BE2C (cell line): ENCODE measurements around the gene KCTD19.
"Not testable (repeated sequence)": the region's sequence is repeated elsewhere in the genome, so short reads cannot be mapped to it uniquely, and the experiment has no call there.

ENCODE experiments used
- DNase-seq: peaks from one replicate; pipeline ENCODE4 v3.0.0-alpha.2; 2020
- H3K27me3 ChIP-seq: fragments of 250-450 bp; sonication (Bioruptor Pico); 2 replicates; pipeline ENCODE4 v1.5.1; 2020; ENCODE audit warnings: mild to moderate bottlenecking
- H3K36me3 ChIP-seq: fragments of 250-450 bp; sonication (Bioruptor Pico); 2 replicates; pipeline ENCODE4 v1.5.1; 2020; ENCODE audit warnings: mild to moderate bottlenecking
- H3K4me1 ChIP-seq: fragments of 250-450 bp; sonication (Bioruptor Pico); 2 replicates; pipeline ENCODE4 v1.5.1; 2020
- H3K4me3 ChIP-seq: 2 replicates; pipeline ENCODE4 v1.5.1; 2011; ENCODE audit warnings: low read depth, low read length
- H3K9me3 ChIP-seq: fragments of 250-450 bp; sonication (Bioruptor Pico); 2 replicates; pipeline ENCODE4 v1.5.1; 2020
- CTCF ChIP-seq: IDR thresholded peaks from 2 replicates; pipeline ENCODE4 v1.5.1; 2012; ENCODE audit warnings: mild to moderate bottlenecking, low read depth, low read length

The KCTD19 gene

GRCh38 chr16:67357561-67357960, 31.0 kb upstream of the KCTD19 start:
- Histone ChIP-seq H3K4me1 (no peaks in the 10 kb centered on the region), H3K27me3 (no peaks in the 10 kb centered on the region), H3K4me3 (no peak overlapping the region), H3K9me3 (no peaks in the 10 kb centered on the region), H3K36me3 (no peaks in the 10 kb centered on the region)
- TF ChIP-seq CTCF: no peak
- no peak for DNase-seq

GRCh38 chr16:67356396-67356795, 29.9 kb upstream of the KCTD19 start:
- Histone ChIP-seq H3K36me3 (no peaks in the 10 kb centered on the region), H3K9me3 (no peaks in the 10 kb centered on the region), H3K4me1 (no peaks in the 10 kb centered on the region), H3K4me3 (no peak overlapping the region), H3K27me3 (no peaks in the 10 kb centered on the region)
- no peak for DNase-seq
- no peak for TF ChIP-seq CTCF

GRCh38 chr16:67352463-67352862, 25.9 kb upstream of the KCTD19 start:
- not testable (repeated sequence) for H3K4me1 ChIP-seq, H3K27me3 ChIP-seq, H3K9me3 ChIP-seq, H3K36me3 ChIP-seq, H3K4me3 ChIP-seq, DNase-seq

- no peaks in the 10 kb centered on the region for H3K4me1 ChIP-seq
- no peaks in the 10 kb centered on the region for H3K27me3 ChIP-seq
- H3K9me3 ChIP-seq: no peaks in the 10 kb centered on the region
- H3K36me3 ChIP-seq: no peaks in the 10 kb centered on the region
- H3K4me3 ChIP-seq: no peak overlapping the region
- TF ChIP-seq CTCF: no peak
- no peak for DNase-seq
These were observed 23.8 kb upstream of the KCTD19 start for GRCh38 chr16:67350324-67350723.

- H3K36me3 ChIP-seq: no peaks in the 10 kb centered on the region
- H3K27me3 ChIP-seq: no peaks in the 10 kb centered on the region
- no peaks in the 10 kb centered on the region for H3K4me1 ChIP-seq
- TF ChIP-seq CTCF: peak; percentile 56
- H3K9me3 ChIP-seq: no peaks in the 10 kb centered on the region
- no peak for DNase-seq
- no peak overlapping the region for H3K4me3 ChIP-seq
These were observed 22.6 kb upstream of the KCTD19 start for GRCh38 chr16:67349172-67349571.

- no peak overlapping the region for H3K4me3 ChIP-seq
- no peaks in the 10 kb centered on the region for H3K4me1 ChIP-seq
- DNase-seq: no peak
- no peak for TF ChIP-seq CTCF
- H3K27me3 ChIP-seq: no peaks in the 10 kb centered on the region
- H3K9me3 ChIP-seq: no peaks in the 10 kb centered on the region
- H3K36me3 ChIP-seq: no peaks in the 10 kb centered on the region
These were observed 19.8 kb upstream of the KCTD19 start for GRCh38 chr16:67346341-67346740.

GRCh38 chr16:67345401-67345800, 18.9 kb upstream of the KCTD19 start:
- H3K9me3 ChIP-seq: no peaks in the 10 kb centered on the region
- no peaks in the 10 kb centered on the region for H3K4me1 ChIP-seq
- H3K27me3 ChIP-seq: no peaks in the 10 kb centered on the region
- no peak for TF ChIP-seq CTCF
- DNase-seq: no peak
- no peak overlapping the region for H3K4me3 ChIP-seq
- H3K36me3 ChIP-seq: no peaks in the 10 kb centered on the region
